Astrocyte (in vitro differentiated cells and primary cell): ENCODE data around the gene TKTL1. TPM values are rescaled to one million over a fixed set of nuclear protein-coding genes. Genes with fewer than 3 reads are reported as not detected.

Experiments used
- DNase-seq: peaks from one replicate; pipeline ENCODE4 v3.0.0-alpha.2; 2010; ENCODE audit warnings: low read depth
- FAIRE-seq: peaks from 2 replicates; lab custom pipeline; 2011; peaks lifted over from hg19 to GRCh38; lab: Jason Lieb, UNC
- H2AFZ ChIP-seq: 2 replicates; pipeline ENCODE4 v1.6.0; 2012; ENCODE audit warnings: low read depth, low read length, inconsistent platforms
- H3K27ac ChIP-seq: 2 replicates; pipeline ENCODE4 v1.5.1; 2011; ENCODE audit warnings: low read depth, low read length, inconsistent platforms
- H3K27me3 ChIP-seq: 2 replicates; pipeline ENCODE4 v1.6.0; 2011; ENCODE audit warnings: low read length, inconsistent platforms; ENCODE audit not compliant: insufficient read depth
- H3K36me3 ChIP-seq: 2 replicates; pipeline ENCODE4 v1.5.1; 2011; ENCODE audit warnings: low read length, inconsistent platforms; ENCODE audit not compliant: insufficient read depth
- H3K4me1 ChIP-seq: 2 replicates; pipeline ENCODE4 v1.5.1; 2011; ENCODE audit warnings: low read length, inconsistent platforms; ENCODE audit not compliant: insufficient read depth
- H3K4me2 ChIP-seq: 2 replicates; pipeline ENCODE4 v1.6.0; 2012; ENCODE audit warnings: low read length, inconsistent platforms
- H3K4me3 ChIP-seq: 2 replicates; pipeline ENCODE4 v1.5.1; 2011; ENCODE audit warnings: low read depth, mild to moderate bottlenecking, low read length, inconsistent platforms; ENCODE audit not compliant: insufficient read depth
- H3K79me2 ChIP-seq: 2 replicates; pipeline ENCODE4 v1.6.0; 2012; ENCODE audit warnings: mild to moderate bottlenecking, low read length, inconsistent platforms; ENCODE audit not compliant: insufficient read depth
- H3K9ac ChIP-seq: 2 replicates; pipeline ENCODE4 v1.6.0; 2012; ENCODE audit warnings: mild to moderate bottlenecking, low read length, inconsistent platforms
- H3K9me3 ChIP-seq: 2 replicates; pipeline ENCODE4 v1.5.1; 2012; ENCODE audit warnings: low read depth, mild to moderate bottlenecking, low read length, inconsistent platforms; ENCODE audit not compliant: insufficient read depth
- H4K20me1 ChIP-seq: 2 replicates; pipeline ENCODE4 v1.6.0; 2012; ENCODE audit warnings: low read length, inconsistent platforms; ENCODE audit not compliant: insufficient read depth
- H3K27ac Mint-ChIP-seq: one replicate; pipeline ENCODE4 v1.8.0; 2021; ENCODE audit warnings: mild to moderate bottlenecking, mixed read lengths; ENCODE audit not compliant: unreplicated experiment
- H3K27me3 Mint-ChIP-seq: one replicate; pipeline ENCODE4 v1.8.0; 2021; ENCODE audit warnings: low read depth, mixed read lengths; ENCODE audit not compliant: unreplicated experiment
- H3K36me3 Mint-ChIP-seq: one replicate; pipeline ENCODE4 v1.8.0; 2021; ENCODE audit warnings: low read depth, mixed read lengths; ENCODE audit not compliant: unreplicated experiment
- H3K4me1 Mint-ChIP-seq: one replicate; pipeline ENCODE4 v1.8.0; 2021; ENCODE audit warnings: low read depth, mixed read lengths; ENCODE audit not compliant: unreplicated experiment
- H3K4me3 Mint-ChIP-seq: one replicate; pipeline ENCODE4 v1.8.0; 2021; ENCODE audit warnings: mild to moderate bottlenecking, moderate library complexity, mixed read lengths; ENCODE audit not compliant: unreplicated experiment
- H3K9me3 Mint-ChIP-seq: one replicate; pipeline ENCODE4 v1.8.0; 2021; ENCODE audit warnings: mild to moderate bottlenecking, mixed read lengths; ENCODE audit not compliant: unreplicated experiment
- CTCF ChIP-seq: IDR thresholded peaks from 2 replicates; pipeline ENCODE4 v1.5.1; 2011; ENCODE audit warnings: low read depth, mild to moderate bottlenecking, inconsistent platforms, low read length, moderate library complexity; ENCODE audit not compliant: insufficient read depth
- EZH2 ChIP-seq: IDR thresholded peaks from 2 replicates; pipeline ENCODE4 v1.6.1; 2012; ENCODE audit warnings: mild to moderate bottlenecking, low read length, inconsistent platforms; ENCODE audit not compliant: insufficient read depth
- total RNA-seq: library from RNA; stranded (reverse); gene quantifications from 2 replicates; pipeline ENCODE4 v1.2.1, GENCODE V29; 2021

TKTL1 gene
- total RNA-seq, 1 donor from 2014 or later, result not detected

GRCh38 chrX:154350429-154351182 lies 55.0 kb downstream of the TKTL1 start:
- H3K27ac Mint-ChIP-seq, result peak overlapping the region; percentile 47
- no peak overlapping the region for H3K9ac ChIP-seq
- H3K4me3 Mint-ChIP-seq, result no peak overlapping the region

GRCh38 chrX:154351183-154352011 lies 55.8 kb downstream of the TKTL1 start:
- no peaks in the 10 kb centered on the region for H3K9me3 Mint-ChIP-seq
- Histone ChIP-seq H3K4me3 (no peak overlapping the region), H3K4me2 (no peak overlapping the region), H3K27ac (no peak overlapping the region), H3K9me3 (no peaks in the 10 kb centered on the region), H2AFZ (no peak overlapping the region), H3K4me1 (no peaks in the 10 kb centered on the region), H4K20me1 (peaks cover 89% of the 10 kb centered on the region), H3K9ac (no peak overlapping the region), H3K36me3 (peaks cover 25% of the 10 kb centered on the region), H3K79me2 (peaks cover 20% of the 10 kb centered on the region), H3K27me3 (no peaks in the 10 kb centered on the region)
- FAIRE-seq, result no peak
- no peak overlapping the region for H3K4me3 Mint-ChIP-seq
- no peak for DNase-seq
- peaks cover 3% of the 10 kb centered on the region for H3K36me3 Mint-ChIP-seq
- peak overlapping the region; percentile 53 for H3K27ac Mint-ChIP-seq
- peaks cover 4% of the 10 kb centered on the region for H3K4me1 Mint-ChIP-seq
- TF ChIP-seq EZH2 (no peak), CTCF (no peak)
- H3K27me3 Mint-ChIP-seq, result no peaks in the 10 kb centered on the region

More at GRCh38 chrX:154350429-154351182, 55.0 kb downstream of the TKTL1 start:
- no peaks in the 10 kb centered on the region for H3K4me1 ChIP-seq
- Mint-ChIP-seq H3K9me3 (no peaks in the 10 kb centered on the region), H3K36me3 (peaks cover 3% of the 10 kb centered on the region), H3K27me3 (no peaks in the 10 kb centered on the region), H3K4me1 (peaks cover 4% of the 10 kb centered on the region)
- H3K27me3 ChIP-seq, result no peaks in the 10 kb centered on the region
- no peak for DNase-seq
- H3K36me3 ChIP-seq, result peaks cover 25% of the 10 kb centered on the region
- H3K79me2 ChIP-seq, result peaks cover 14% of the 10 kb centered on the region
- no peaks in the 10 kb centered on the region for H3K9me3 ChIP-seq
- no peak for TF ChIP-seq EZH2
- no peak overlapping the region for H2AFZ ChIP-seq
- H3K4me2 ChIP-seq, result no peak overlapping the region
- H3K4me3 ChIP-seq, result no peak overlapping the region
- no peak overlapping the region for H3K27ac ChIP-seq
- peaks cover 81% of the 10 kb centered on the region for H4K20me1 ChIP-seq
- no peak for FAIRE-seq

DNA sequence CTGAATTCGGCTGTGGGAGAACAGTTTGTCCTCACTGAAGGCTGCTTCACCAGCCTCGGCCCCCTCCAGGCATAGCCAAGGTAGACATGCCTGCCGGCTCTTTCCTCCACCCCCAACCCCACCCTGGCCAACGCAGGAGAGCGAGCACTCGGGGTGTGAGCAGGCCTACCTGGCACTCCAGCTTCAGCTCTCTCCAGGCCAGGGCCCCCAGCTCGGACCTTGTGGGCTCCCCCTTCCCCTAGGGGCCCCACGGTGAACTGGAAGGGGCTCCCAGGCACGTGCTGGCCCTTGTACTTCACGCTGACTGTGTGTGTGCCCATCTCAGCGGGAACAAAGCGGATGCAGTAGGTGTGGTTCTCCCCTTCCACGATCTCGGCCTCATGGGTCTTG lies 56.4 kb downstream of the TKTL1 start:
- no peak overlapping the region for H3K4me2 ChIP-seq
- H3K79me2 ChIP-seq, result peaks cover 25% of the 10 kb centered on the region
- H3K27ac ChIP-seq, result no peak overlapping the region
- Mint-ChIP-seq H3K27ac (peak overlapping the region; percentile 47), H3K27me3 (no peaks in the 10 kb centered on the region), H3K4me3 (no peak overlapping the region), H3K4me1 (peaks cover 4% of the 10 kb centered on the region), H3K36me3 (peaks cover 3% of the 10 kb centered on the region), H3K9me3 (no peaks in the 10 kb centered on the region)
- no peaks in the 10 kb centered on the region for H3K4me1 ChIP-seq
- no peaks in the 10 kb centered on the region for H3K27me3 ChIP-seq
- no peaks in the 10 kb centered on the region for H3K9me3 ChIP-seq
- no peak overlapping the region for H2AFZ ChIP-seq
- peaks cover 95% of the 10 kb centered on the region for H4K20me1 ChIP-seq
- no peak overlapping the region for H3K4me3 ChIP-seq
- peaks cover 25% of the 10 kb centered on the region for H3K36me3 ChIP-seq
- no peak overlapping the region for H3K9ac ChIP-seq
- no peak for DNase-seq
- no peak for FAIRE-seq
- TF ChIP-seq CTCF (no peak), EZH2 (no peak)
